Stimulated activated naive CD8-positive, alpha-beta T cell treated with anti-CD3 and anti-CD28 coated beads, Interleukin-15, Interleukin-2, amounts not matched to agents 100 U/mL and 50 U/mL, for 24 hours (primary cell): Measurements from ENCODE around the gene KCNJ12.
"Not testable (repeated sequence)": the region's sequence is repeated elsewhere in the genome, so short reads cannot be mapped to it uniquely, and the experiment has no call there.

ENCODE experiments used
- ATAC-seq: fragments of 150-1000 bp; cut with Tn5 transposase; one replicate; pipeline ENCODE4 v1.10.0; 2021
- DNase-seq: peaks from one replicate; pipeline ENCODE4 v3.0.0; 2021

KCNJ12 gene

GRCh38 chr17:21449891-21450290 is 73.7 kb downstream of the KCNJ12 start:
- DNase-seq, ATAC-seq: not testable (repeated sequence)

GRCh38 chr17:21451975-21452374 is 75.8 kb downstream of the KCNJ12 start:
- ATAC-seq: no peak
- DNase-seq: no peak

GRCh38 chr17:21452377-21453143 is 76.4 kb downstream of the KCNJ12 start:
- ATAC-seq (no peak), DNase-seq (peak; percentile 43)

GRCh38 chr17:21453144-21453898 is 77.2 kb downstream of the KCNJ12 start:
- ATAC-seq: no peak
- DNase-seq: no peak

- not testable (repeated sequence) for DNase-seq, ATAC-seq
Measured at GRCh38 chr17:21454006-21454405, 77.8 kb downstream of the KCNJ12 start.

GRCh38 chr17:21454441-21454840 is 78.3 kb downstream of the KCNJ12 start:
- ATAC-seq (no peak), DNase-seq (no peak)

GRCh38 chr17:21455761-21456160 is 79.6 kb downstream of the KCNJ12 start:
- ATAC-seq: no peak
- DNase-seq: no peak

GRCh38 chr17:21456449-21456848 is 80.3 kb downstream of the KCNJ12 start:
- not testable (repeated sequence) for DNase-seq, ATAC-seq

- ATAC-seq (peak; percentile 92), DNase-seq (peak; percentile 96)
Measured at GRCh38 chr17:21457051-21458026, 81.2 kb downstream of the KCNJ12 start.

- DNase-seq: no peak
- ATAC-seq: no peak
Measured at GRCh38 chr17:21458054-21458453, 81.9 kb downstream of the KCNJ12 start.

- no peak for DNase-seq
Measured at GRCh38 chr17:21459536-21459935, 83.4 kb downstream of the KCNJ12 start.

GRCh38 chr17:21460358-21460757 is 84.2 kb downstream of the KCNJ12 start:
- ATAC-seq (no peak), DNase-seq (no peak)

More at GRCh38 chr17:21459536-21459935, 83.4 kb downstream of the KCNJ12 start:
- ATAC-seq: no peak

- no peak for DNase-seq
- ATAC-seq: no peak
Measured at GRCh38 chr17:21462237-21462636, 86.1 kb downstream of the KCNJ12 start.

GRCh38 chr17:21463204-21463661 is 87.1 kb downstream of the KCNJ12 start:
- ATAC-seq: peak; percentile 14
- no peak for DNase-seq

- DNase-seq (no peak), ATAC-seq (no peak)
Measured at GRCh38 chr17:21463779-21464407, 87.7 kb downstream of the KCNJ12 start.

- ATAC-seq (no peak), DNase-seq (no peak)
Measured at GRCh38 chr17:21464611-21465021, 88.5 kb downstream of the KCNJ12 start.

GRCh38 chr17:21466550-21466949 is 90.4 kb downstream of the KCNJ12 start:
- no peak for ATAC-seq

GRCh38 chr17:21467196-21467595 is 91.0 kb downstream of the KCNJ12 start:
- DNase-seq: no peak
- no peak for ATAC-seq

More at GRCh38 chr17:21466550-21466949, 90.4 kb downstream of the KCNJ12 start:
- no peak for DNase-seq

GRCh38 chr17:21467739-21468490 is 91.8 kb downstream of the KCNJ12 start:
- no peak for DNase-seq
- ATAC-seq: no peak
